Measurements from ENCODE around the gene ASB15. TPM values are rescaled to one million over a fixed set of nuclear protein-coding genes. Genes with fewer than 3 reads are reported as not detected.

The ASB15 gene
- total RNA-seq, 4 donors from 2014 or later = not detected

DNA sequence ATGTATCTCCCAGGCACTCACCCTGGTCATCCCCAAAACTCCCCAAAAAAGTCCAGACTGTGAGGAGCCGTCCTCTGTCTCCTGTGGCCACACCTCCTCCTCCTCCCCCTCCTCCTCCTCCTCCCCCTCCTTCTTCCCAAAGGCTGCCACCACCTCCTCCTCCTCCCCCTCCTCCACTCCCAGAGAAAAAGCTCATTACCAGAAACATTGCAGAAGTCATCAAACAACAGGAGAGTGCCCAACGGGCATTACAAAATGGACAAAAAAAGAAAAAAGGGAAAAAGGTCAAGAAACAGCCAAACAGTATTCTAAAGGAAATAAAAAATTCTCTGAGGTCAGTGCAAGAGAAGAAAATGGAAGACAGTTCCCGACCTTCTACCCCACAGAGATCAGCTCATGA is 61.1 kb downstream of the ASB15 start:
- Histone ChIP-seq H3K4me3 (no peak overlapping the region), H3K36me3 (no peaks in the 10 kb centered on the region), H3K9me3 (no peaks in the 10 kb centered on the region), H3K27ac (no peak overlapping the region), H3K27me3 (peaks cover 0 to 72% (median 0%) of the 10 kb centered on the region in 4 donors), H3K4me1 (peaks cover 0 to 3% (median 0%) of the 10 kb centered on the region in 3 donors)
- TF ChIP-seq, protein P1, sequence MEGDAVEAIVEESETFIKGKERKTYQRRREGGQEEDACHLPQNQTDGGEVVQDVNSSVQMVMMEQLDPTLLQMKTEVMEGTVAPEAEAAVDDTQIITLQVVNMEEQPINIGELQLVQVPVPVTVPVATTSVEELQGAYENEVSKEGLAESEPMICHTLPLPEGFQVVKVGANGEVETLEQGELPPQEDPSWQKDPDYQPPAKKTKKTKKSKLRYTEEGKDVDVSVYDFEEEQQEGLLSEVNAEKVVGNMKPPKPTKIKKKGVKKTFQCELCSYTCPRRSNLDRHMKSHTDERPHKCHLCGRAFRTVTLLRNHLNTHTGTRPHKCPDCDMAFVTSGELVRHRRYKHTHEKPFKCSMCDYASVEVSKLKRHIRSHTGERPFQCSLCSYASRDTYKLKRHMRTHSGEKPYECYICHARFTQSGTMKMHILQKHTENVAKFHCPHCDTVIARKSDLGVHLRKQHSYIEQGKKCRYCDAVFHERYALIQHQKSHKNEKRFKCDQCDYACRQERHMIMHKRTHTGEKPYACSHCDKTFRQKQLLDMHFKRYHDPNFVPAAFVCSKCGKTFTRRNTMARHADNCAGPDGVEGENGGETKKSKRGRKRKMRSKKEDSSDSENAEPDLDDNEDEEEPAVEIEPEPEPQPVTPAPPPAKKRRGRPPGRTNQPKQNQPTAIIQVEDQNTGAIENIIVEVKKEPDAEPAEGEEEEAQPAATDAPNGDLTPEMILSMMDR (IDR thresholded peaks at IDR 0.05) = no peak
- TF ChIP-seq POLR2A (IDR thresholded peaks at IDR 0.05) = no peak
- DNase-seq = no peak
- intact Hi-C loops (cut with DNase I) = no loop called here
- 40 to 45% methylated on average over 2 to 3 of the region's 3 CpGs for WGBS, 2 donors

- WGBS, 2 donors = 88 to 91% methylated on average over 6 of the region's 6 CpGs
- H3K27me3 ChIP-seq = peaks cover 0 to 68% (median 0%) of the 10 kb centered on the region in 4 donors
- no peak overlapping the region for H3K27ac ChIP-seq
- no peak overlapping the region for H3K4me3 ChIP-seq
- intact Hi-C loops (cut with DNase I) = no loop called here
- TF ChIP-seq, protein P1 (IDR thresholded peaks at IDR 0.05) = no peak
- no peak for TF ChIP-seq POLR2A (IDR thresholded peaks at IDR 0.05)
- no peaks in the 10 kb centered on the region for H3K9me3 ChIP-seq
- H3K36me3 ChIP-seq = no peaks in the 10 kb centered on the region
- peaks cover 0 to 3% (median 0%) of the 10 kb centered on the region in 3 donors for H3K4me1 ChIP-seq
- no peak for DNase-seq
These were observed 61.6 kb downstream of the ASB15 start for GRCh38 chr7:123663200-123663599.

DNA sequence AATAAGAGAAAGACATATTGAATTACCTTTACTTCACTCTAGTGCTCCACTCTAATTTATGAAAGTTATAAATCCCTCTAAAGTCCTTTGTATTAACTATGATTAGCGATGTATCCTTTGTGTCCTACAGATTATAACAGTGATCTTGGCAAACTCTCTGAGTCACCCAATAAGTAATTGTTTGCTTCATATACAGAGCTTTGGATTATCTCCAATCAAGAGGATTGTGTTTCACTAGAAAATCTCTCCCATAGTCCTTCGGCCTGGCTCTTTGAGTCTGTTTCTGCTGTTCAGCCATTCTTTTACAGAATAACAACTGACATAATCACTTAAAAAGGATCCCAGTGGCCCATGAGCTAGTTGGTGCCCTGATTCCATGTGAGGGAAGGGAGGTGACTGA is 63.5 kb downstream of the ASB15 start:
- peaks cover 0 to 3% (median 0%) of the 10 kb centered on the region in 3 donors for H3K4me1 ChIP-seq
- WGBS, 2 donors = 33 to 54% methylated on average over 2 of the region's 2 CpGs
- H3K9me3 ChIP-seq = no peaks in the 10 kb centered on the region
- no peak overlapping the region for H3K27ac ChIP-seq
- TF ChIP-seq, protein P1 (IDR thresholded peaks at IDR 0.05) = no peak
- TF ChIP-seq POLR2A (IDR thresholded peaks at IDR 0.05) = no peak
- peaks cover 0 to 49% (median 0%) of the 10 kb centered on the region in 4 donors for H3K27me3 ChIP-seq
- no peaks in the 10 kb centered on the region for H3K36me3 ChIP-seq
- intact Hi-C loops (cut with DNase I) = no loop called here
- no peak overlapping the region for H3K4me3 ChIP-seq
- no peak for DNase-seq

DNA sequence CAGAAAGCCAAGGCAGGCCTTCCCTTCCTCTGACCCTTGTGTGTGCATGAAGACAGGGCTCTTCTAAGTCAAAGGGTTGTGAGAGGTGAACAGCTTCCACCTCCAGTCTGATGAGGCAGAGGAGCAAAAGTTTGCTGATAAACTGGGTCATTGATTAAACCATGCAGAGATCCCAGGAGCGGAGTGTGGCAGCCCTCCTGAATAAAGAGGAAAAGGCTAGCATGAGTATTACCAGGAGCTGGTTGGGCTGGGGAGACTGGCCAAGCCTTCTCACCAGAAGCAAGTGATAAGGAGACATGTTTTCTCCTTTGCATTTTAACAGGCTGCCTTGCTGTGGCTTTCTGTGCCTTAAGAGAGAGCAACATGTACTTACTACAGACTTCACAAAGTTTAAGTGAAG is 64.3 kb downstream of the ASB15 start:
- TF ChIP-seq, protein P1 (IDR thresholded peaks at IDR 0.05) = no peak
- no peak for TF ChIP-seq POLR2A (IDR thresholded peaks at IDR 0.05)
- Histone ChIP-seq H3K27me3 (peaks cover 0 to 42% (median 0%) of the 10 kb centered on the region in 4 donors), H3K4me3 (no peak overlapping the region), H3K4me1 (peaks cover 0 to 3% (median 0%) of the 10 kb centered on the region in 3 donors), H3K9me3 (no peaks in the 10 kb centered on the region), H3K36me3 (no peaks in the 10 kb centered on the region), H3K27ac (no peak overlapping the region)
- no peak for DNase-seq
- intact Hi-C loops (cut with DNase I) = no loop called here
- 100% methylated on average over 1 of the region's 1 CpG for WGBS, 2 donors

DNA sequence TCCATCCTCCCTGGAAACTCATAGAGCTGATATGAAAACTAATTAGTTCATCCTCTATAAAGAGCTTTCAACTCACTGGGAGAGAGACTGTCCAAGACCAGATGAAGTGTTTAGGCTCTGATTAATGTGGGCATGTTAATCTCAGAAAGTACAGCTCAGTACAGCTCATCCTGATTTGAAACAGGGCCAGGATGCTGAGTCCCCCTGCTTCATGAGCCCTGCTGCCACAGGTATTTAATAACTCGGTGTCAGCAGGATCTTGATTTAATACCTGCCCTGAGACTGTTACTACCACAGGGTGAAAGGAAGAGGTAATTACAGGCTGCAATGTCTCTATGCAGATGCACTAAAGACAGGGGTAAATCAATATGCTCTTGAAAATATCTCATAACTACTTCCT is 64.9 kb downstream of the ASB15 start:
- Histone ChIP-seq H3K27me3 (peaks cover 0 to 39% (median 0%) of the 10 kb centered on the region in 4 donors), H3K36me3 (no peaks in the 10 kb centered on the region), H3K4me1 (peaks cover 0 to 3% (median 0%) of the 10 kb centered on the region in 3 donors), H3K27ac (no peak overlapping the region), H3K4me3 (no peak overlapping the region), H3K9me3 (no peaks in the 10 kb centered on the region)
- TF ChIP-seq, protein P1 (IDR thresholded peaks at IDR 0.05) = no peak
- TF ChIP-seq POLR2A (IDR thresholded peaks at IDR 0.05) = no peak
- WGBS, 2 donors = 50% methylated on average over 1 of the region's 1 CpG
- intact Hi-C loops (cut with DNase I) = no loop called here
- no peak for DNase-seq

All from esophagus squamous epithelium (tissue), 5 donors.